BLaER1 treated with 17β-estradiol and CSF1 and Interleukin-3, amounts not matched to agents 10 nM and 100 nM (cell line): Measurements from ENCODE around the gene FOXP1.

Experiments
- H3K27ac ChIP-seq, 11 experiments: shearing (Covaris generic); formaldehyde crosslinking; 2 replicates each; pipeline ENCODE4 v1.8.1; 2022
- H3K27me3 ChIP-seq, 11 experiments: shearing (Covaris generic); formaldehyde crosslinking; 2 replicates each; pipeline ENCODE4 v1.8.1; 2022
- H3K36me3 ChIP-seq, 11 experiments: shearing (Covaris generic); formaldehyde crosslinking; 2 replicates each; pipeline ENCODE4 v1.8.1; 2022
- H3K4me1 ChIP-seq, 10 experiments: shearing (Covaris generic); formaldehyde crosslinking; 2 replicates each; pipeline ENCODE4 v1.8.1; 2022
- H3K4me2 ChIP-seq, 11 experiments: shearing (Covaris generic); formaldehyde crosslinking; 2 replicates each; pipeline ENCODE4 v1.8.1; 2022
- H3K4me3 ChIP-seq, 10 experiments: shearing (Covaris generic); formaldehyde crosslinking; 2 replicates each; pipeline ENCODE4 v1.8.1; 2022
- H3K9ac ChIP-seq, 11 experiments: shearing (Covaris generic); formaldehyde crosslinking; 2 replicates each; pipeline ENCODE4 v1.8.1; 2022
- H3K9me3 ChIP-seq, 11 experiments: shearing (Covaris generic); formaldehyde crosslinking; replicated peaks in 1 of 11; 2 replicates each; pipeline ENCODE4 v1.8.1; 2022
- H4K20me1 ChIP-seq, 11 experiments: shearing (Covaris generic); formaldehyde crosslinking; 2 replicates each; pipeline ENCODE4 v1.8.1; 2022
- Cebpa-rat ChIP-seq, 11 experiments: shearing (Covaris generic); IDR thresholded peaks; 2 replicates each; pipeline ENCODE4 v1.8.1; 2022

Gene FOXP1

DNA sequence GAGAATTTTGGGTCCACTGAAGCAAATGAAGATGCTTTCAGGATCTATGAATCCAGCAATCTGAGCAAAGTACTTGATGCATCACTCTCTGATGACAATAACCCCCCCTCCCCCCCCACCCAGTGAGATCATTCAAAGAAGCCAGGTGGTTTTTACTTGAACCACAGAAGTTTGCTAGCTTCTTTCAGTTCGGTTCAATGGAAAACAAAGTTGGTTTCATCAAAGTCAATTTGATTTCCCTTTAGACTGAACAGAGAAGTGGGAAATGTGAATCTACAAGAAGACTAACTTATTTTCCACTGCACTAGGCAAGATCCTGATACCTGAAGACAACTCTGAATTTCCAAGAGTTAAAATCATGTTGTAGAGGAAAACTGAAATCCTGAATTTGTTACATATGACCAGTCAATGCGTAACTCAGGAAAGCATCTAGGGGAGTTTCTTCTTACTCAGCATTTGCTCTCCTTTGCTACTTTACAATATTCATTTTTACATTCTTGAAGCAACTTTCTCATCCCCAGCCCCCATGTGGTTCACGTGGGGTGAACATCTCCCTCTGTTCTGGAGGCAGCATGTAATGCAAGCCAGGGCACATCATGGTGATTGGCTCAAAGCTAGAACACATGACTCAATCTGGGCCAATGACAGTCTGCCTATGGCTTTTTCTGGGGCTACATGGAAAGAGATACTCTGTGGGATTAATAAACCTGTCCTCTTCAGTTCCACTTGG lies 572.6 kb downstream of the FOXP1 start:
- Histone ChIP-seq H3K4me2 (peak overlapping the region in 9 of 11 experiments; percentile 3 to 53 (median 24); a peak in 14 of 22 replicates), H3K4me1 (peaks cover 6 to 24% (median 13%) of the 10 kb centered on the region in 10 experiments; a peak in 15 of 20 replicates), H3K9ac (no peak overlapping the region), H3K4me3 (no peak overlapping the region), H3K36me3 (peaks cover 5 to 28% (median 15%) of the 10 kb centered on the region in 11 experiments; a peak in 20 of 22 replicates), H3K27ac (no peak overlapping the region), H3K27me3 (no peaks in the 10 kb centered on the region), H3K9me3 (peaks cover 6 to 19% (median 10%) of the 10 kb centered on the region in 11 experiments; a peak in 21 of 22 replicates), H4K20me1 (peaks cover 0 to 5% (median 0%) of the 10 kb centered on the region in 11 experiments; a peak in 3 of 22 replicates)
- no peak for TF ChIP-seq Cebpa-rat (IDR thresholded peaks at IDR 0.05)

DNA sequence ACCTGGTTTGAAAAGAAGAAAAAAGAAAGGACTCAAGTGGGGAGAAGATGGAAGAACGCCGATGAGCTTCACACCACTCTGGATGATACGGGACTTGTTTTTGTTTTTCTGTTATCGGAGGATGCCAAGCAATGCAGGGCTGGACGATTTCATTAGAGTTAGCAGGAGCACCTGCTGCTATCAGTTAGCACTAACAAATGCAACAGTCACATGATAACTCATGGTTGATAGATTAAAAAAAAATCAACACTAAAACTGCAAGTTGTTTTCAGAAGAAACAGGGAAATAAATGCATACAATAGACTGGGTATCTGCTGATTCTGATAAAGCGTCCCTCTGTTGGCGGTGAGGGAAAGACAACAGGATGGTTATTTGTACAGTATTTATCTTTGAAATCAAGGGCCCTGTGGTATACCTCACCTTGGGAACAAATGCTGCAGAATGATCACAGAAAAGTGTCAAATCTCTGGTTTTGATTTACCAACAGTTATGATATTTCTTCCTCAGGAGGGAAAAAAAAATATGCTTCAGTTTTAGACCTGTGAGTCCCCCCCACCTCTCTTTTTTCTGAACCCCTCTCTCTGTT lies 575.1 kb downstream of the FOXP1 start:
- H4K20me1 ChIP-seq = peaks cover 0 to 5% (median 0%) of the 10 kb centered on the region in 11 experiments; a peak in 3 of 22 replicates
- H3K36me3 ChIP-seq = peaks cover 0 to 12% (median 0%) of the 10 kb centered on the region in 11 experiments; a peak in 3 of 22 replicates
- peaks cover 0 to 4% (median 0%) of the 10 kb centered on the region in 11 experiments; a peak in 2 of 22 replicates for H3K9me3 ChIP-seq
- no peak for TF ChIP-seq Cebpa-rat (IDR thresholded peaks at IDR 0.05)
- H3K9ac ChIP-seq = no peak overlapping the region
- no peak overlapping the region for H3K27ac ChIP-seq
- no peak overlapping the region; a peak in 1 of 22 replicates for H3K4me2 ChIP-seq
- no peaks in the 10 kb centered on the region for H3K27me3 ChIP-seq
- H3K4me1 ChIP-seq = peaks cover 6 to 24% (median 13%) of the 10 kb centered on the region in 10 experiments; a peak in 15 of 20 replicates
- H3K4me3 ChIP-seq = no peak overlapping the region

DNA sequence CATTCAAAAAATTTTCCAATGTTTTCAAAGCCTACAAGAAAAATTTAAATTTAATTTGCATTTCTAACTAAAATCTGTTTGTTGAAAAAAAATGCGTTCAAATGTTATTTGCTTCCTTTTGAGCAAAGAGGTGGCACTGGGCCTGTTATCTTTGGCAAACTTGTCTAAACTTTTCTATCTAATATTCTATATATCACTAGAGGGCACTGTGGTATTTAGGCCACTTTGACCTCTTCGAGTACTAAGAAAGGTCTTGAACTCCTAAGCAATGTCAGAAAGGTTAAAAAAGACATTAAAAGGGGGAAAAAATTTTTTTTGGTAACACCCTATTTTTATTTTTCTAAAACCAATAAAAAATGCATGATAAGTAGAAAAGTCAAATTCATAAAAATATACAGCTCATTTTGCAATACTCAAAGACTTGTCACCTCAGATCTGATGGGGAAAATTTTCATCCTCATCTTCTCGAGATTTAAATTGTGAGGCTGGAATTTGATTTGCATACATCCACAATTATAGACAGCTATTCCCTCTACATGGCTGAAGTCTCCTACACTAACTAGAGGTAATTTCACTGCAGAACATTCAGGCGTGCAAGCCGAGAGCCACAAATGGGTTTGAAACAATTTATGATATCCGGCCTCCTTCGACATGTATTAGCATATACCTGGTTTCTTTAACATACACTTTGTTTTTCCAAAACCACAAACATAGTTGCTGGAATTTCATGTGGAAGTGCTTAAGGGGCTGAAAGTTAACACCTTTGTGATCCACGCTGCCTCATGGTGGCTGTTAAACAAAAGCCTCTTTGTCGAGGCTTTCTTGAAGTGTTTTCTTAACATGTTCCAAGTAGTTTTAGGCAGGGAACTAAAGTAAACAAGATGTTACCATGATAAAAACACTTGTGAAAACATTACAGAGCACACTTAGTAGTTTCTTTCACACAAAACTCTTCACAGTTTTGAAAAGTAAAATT lies 576.4 kb downstream of the FOXP1 start:
- no peaks in the 10 kb centered on the region for H3K27me3 ChIP-seq
- peaks cover 0 to 5% (median 0%) of the 10 kb centered on the region in 11 experiments; a peak in 3 of 22 replicates for H4K20me1 ChIP-seq
- no peak overlapping the region for H3K4me3 ChIP-seq
- TF ChIP-seq Cebpa-rat (IDR thresholded peaks at IDR 0.05) = no peak
- H3K9me3 ChIP-seq = peaks cover 0 to 4% (median 0%) of the 10 kb centered on the region in 11 experiments; a peak in 1 of 22 replicates
- no peak overlapping the region for H3K27ac ChIP-seq
- H3K4me2 ChIP-seq = no peak overlapping the region
- no peak overlapping the region for H3K9ac ChIP-seq
- peaks cover 0 to 5% (median 0%) of the 10 kb centered on the region in 11 experiments; a peak in 1 of 22 replicates for H3K36me3 ChIP-seq
- peaks cover 6 to 22% (median 13%) of the 10 kb centered on the region in 10 experiments; a peak in 15 of 20 replicates for H3K4me1 ChIP-seq

DNA sequence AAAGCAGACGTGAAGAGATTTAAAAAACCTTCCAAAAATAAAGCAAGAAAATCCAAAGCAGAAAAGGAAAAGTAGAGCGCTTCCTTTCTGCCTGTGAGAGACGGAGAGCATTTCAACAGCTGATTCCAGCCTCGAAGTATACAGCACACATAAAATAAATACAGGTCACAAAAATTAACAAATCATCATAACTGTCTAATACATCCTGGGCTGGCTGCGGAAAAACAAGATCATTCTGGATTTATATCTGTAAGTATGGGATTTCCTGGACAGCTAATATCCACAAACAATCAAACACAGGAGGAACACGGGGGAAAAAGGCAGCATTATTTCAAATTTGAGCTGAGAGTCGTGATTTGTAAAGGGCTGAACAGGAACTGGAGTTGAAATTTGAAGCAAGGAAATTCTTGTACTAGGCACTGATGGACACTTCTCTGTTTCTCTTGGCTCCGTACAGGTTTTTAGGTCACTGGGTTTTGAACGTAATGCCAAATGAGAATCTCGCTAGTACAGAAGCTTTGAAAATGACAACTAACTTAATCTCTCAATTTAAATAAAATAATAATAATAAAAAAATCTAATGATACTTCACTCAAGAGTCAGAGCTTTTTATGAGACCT lies 577.7 kb downstream of the FOXP1 start:
- H3K4me3 ChIP-seq = no peak overlapping the region
- no peak overlapping the region for H3K9ac ChIP-seq
- H3K36me3 ChIP-seq = peaks cover 0 to 12% (median 0%) of the 10 kb centered on the region in 11 experiments; a peak in 4 of 22 replicates
- no peak overlapping the region for H3K4me2 ChIP-seq
- H3K27ac ChIP-seq = no peak overlapping the region
- H3K4me1 ChIP-seq = peaks cover 0 to 10% (median under 1%) of the 10 kb centered on the region in 10 experiments; a peak in 9 of 20 replicates
- no peak for TF ChIP-seq Cebpa-rat (IDR thresholded peaks at IDR 0.05)
- H3K27me3 ChIP-seq = no peaks in the 10 kb centered on the region
- no peaks in the 10 kb centered on the region for H3K9me3 ChIP-seq
- peaks cover 0 to 5% (median 0%) of the 10 kb centered on the region in 11 experiments; a peak in 2 of 22 replicates for H4K20me1 ChIP-seq

DNA sequence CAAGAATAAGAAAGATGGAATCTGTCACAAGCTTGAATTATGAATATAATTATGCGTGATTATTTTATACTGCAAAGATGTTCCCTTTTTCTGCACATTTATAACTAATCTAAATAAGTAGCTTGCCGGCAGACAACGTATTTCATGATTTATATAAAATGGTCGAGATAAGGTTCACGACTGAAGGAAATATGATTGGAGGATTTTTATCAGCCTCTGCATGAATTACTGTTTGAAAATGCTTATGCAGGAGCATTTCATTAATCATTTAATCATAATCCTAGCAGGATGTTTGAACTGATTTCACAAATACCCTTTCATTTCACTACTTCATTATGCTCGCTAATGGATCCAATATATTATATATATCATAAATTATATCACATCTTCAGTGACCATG lies 580.0 kb downstream of the FOXP1 start:
- no peaks in the 10 kb centered on the region for H3K27me3 ChIP-seq
- no peak overlapping the region for H3K9ac ChIP-seq
- H4K20me1 ChIP-seq = no peaks in the 10 kb centered on the region; a peak in 1 of 22 replicates
- no peak overlapping the region for H3K27ac ChIP-seq
- peaks cover 0 to 18% (median 5%) of the 10 kb centered on the region in 11 experiments; a peak in 10 of 22 replicates for H3K36me3 ChIP-seq
- H3K9me3 ChIP-seq = no peaks in the 10 kb centered on the region
- H3K4me3 ChIP-seq = no peak overlapping the region
- H3K4me2 ChIP-seq = no peak overlapping the region
- peaks cover 0 to 10% (median 1%) of the 10 kb centered on the region in 10 experiments; a peak in 8 of 20 replicates for H3K4me1 ChIP-seq
- TF ChIP-seq Cebpa-rat (IDR thresholded peaks at IDR 0.05) = no peak

DNA sequence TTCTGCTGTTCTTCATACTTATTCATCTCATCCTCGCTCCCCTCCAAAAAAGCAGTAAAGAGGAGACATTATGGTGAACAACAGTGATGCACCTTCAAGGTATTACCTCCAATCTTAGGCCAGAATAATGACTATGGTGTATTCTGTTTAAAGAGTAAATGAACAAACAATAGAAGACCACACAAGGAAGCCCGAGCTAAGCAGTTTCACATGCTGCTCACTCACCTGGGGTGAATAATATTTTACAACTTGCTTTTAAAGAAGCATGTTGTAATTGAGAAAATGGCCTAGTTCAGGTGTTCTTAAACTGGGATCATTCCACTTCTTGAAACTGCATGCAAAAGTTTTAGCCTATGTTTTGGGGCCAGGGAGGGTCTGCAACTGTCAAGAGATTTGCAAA lies 581.2 kb downstream of the FOXP1 start:
- TF ChIP-seq Cebpa-rat (IDR thresholded peaks at IDR 0.05) = no peak
- no peak overlapping the region for H3K27ac ChIP-seq
- H3K36me3 ChIP-seq = peaks cover 0 to 28% (median 17%) of the 10 kb centered on the region in 11 experiments; a peak in 13 of 22 replicates
- H3K9me3 ChIP-seq = no peaks in the 10 kb centered on the region
- H4K20me1 ChIP-seq = no peaks in the 10 kb centered on the region; a peak in 1 of 22 replicates
- H3K4me2 ChIP-seq = no peak overlapping the region
- H3K4me1 ChIP-seq = peaks cover 0 to 10% (median 0%) of the 10 kb centered on the region in 10 experiments; a peak in 5 of 20 replicates
- no peak overlapping the region for H3K9ac ChIP-seq
- no peak overlapping the region for H3K4me3 ChIP-seq
- no peaks in the 10 kb centered on the region for H3K27me3 ChIP-seq

DNA sequence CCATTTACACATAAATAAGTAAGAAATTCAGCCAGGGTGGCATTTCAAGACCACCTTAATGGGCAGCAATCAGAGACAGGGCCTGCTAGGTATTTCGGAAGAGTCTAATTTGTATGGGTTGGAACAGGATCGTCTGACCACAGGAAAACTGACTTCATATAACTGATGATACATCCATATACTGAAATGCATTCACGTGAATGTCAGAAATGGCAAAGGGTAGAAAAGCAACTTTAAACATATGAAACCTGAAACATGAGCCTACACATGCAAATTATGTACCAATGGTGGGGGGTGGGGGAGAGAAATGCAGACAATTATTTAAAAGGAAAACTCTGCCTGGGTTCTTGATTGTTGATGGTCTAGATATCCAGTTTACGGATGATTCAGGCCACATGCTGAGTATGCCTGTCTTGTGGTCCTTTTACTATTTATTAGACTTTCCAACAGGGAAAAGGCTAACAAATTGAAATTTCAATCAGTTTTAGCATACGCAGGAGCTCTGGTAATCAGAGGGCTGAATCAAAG lies 582.2 kb downstream of the FOXP1 start:
- Histone ChIP-seq H3K27me3 (no peaks in the 10 kb centered on the region), H3K36me3 (peaks cover 7 to 37% (median 21%) of the 10 kb centered on the region in 11 experiments; a peak in 16 of 22 replicates), H3K9ac (no peak overlapping the region), H3K4me1 (peaks cover 0 to 10% (median 0%) of the 10 kb centered on the region in 10 experiments; a peak in 5 of 20 replicates), H3K9me3 (no peaks in the 10 kb centered on the region), H3K27ac (no peak overlapping the region), H3K4me2 (no peak overlapping the region), H3K4me3 (no peak overlapping the region), H4K20me1 (no peaks in the 10 kb centered on the region)
- TF ChIP-seq Cebpa-rat (IDR thresholded peaks at IDR 0.05) = no peak

DNA sequence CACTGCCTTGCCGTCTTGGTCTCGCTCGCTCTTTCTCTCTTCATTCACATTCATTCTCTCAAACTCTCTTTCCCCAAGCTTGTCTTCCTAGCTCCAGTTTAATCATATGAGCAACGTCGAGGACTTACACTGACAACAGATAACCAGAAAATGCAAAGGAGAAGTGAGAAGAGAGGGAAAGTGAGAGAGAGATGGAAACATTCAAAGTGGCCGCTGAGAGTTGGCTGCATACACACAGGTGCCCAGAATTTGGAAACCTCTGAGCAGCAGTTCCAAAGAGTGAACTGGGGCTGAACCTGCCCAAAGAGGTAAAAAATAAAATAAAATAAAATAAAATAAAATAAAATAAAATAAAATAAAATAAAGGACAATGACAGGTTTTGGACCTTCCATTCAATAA lies 583.0 kb downstream of the FOXP1 start:
- Histone ChIP-seq H3K9ac (no peak overlapping the region), H3K36me3 (peaks cover 13 to 45% (median 24%) of the 10 kb centered on the region in 11 experiments; a peak in 16 of 22 replicates), H3K4me2 (no peak overlapping the region), H4K20me1 (no peaks in the 10 kb centered on the region), H3K4me3 (no peak overlapping the region), H3K9me3 (no peaks in the 10 kb centered on the region), H3K4me1 (peaks cover 0 to 10% (median 0%) of the 10 kb centered on the region in 10 experiments; a peak in 5 of 20 replicates), H3K27me3 (no peaks in the 10 kb centered on the region), H3K27ac (no peak overlapping the region)
- no peak for TF ChIP-seq Cebpa-rat (IDR thresholded peaks at IDR 0.05)
